HG02840 (cell line): ENCODE results near the gene GAK.

Experiments used
- ATAC-seq: cut with Tn5 transposase; IDR thresholded peaks from one replicate; pipeline ENCODE4 v1.9.1; 2021; ENCODE audit warnings: mild to moderate bottlenecking, moderate library complexity, moderate number of reproducible peaks; ENCODE audit not compliant: unreplicated experiment, low FRiP score

Gene GAK

DNA sequence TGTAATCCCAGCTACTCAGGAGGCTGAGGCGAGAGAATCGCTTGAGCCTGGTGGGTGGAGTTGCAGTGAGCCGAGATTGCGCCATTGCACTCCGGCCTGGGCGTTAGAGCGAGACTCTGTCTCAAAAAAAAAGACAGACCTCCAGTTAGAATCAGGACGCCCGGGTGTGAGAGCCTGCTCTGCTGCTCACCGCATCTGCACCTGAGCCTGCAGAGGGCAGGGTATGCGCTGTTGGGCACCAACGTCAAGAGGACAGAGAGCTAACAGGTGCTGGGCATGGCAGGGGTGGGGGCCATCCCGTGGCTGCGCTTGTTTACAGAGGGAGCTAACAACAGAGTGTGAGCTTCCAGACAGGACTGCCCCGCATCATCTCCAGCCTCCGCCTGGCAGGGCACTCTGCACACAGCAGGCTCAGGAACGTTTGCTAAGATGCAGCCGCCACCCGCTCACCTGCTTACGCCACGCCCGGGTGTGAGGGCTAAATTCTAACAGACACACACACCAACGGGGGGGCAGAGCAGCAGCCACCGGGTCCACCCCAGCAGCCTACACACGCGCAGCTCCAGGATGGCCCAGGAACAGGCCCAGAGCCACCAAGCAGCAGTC is 56.2 kb downstream of the GAK start:
- ATAC-seq, result no peak

DNA sequence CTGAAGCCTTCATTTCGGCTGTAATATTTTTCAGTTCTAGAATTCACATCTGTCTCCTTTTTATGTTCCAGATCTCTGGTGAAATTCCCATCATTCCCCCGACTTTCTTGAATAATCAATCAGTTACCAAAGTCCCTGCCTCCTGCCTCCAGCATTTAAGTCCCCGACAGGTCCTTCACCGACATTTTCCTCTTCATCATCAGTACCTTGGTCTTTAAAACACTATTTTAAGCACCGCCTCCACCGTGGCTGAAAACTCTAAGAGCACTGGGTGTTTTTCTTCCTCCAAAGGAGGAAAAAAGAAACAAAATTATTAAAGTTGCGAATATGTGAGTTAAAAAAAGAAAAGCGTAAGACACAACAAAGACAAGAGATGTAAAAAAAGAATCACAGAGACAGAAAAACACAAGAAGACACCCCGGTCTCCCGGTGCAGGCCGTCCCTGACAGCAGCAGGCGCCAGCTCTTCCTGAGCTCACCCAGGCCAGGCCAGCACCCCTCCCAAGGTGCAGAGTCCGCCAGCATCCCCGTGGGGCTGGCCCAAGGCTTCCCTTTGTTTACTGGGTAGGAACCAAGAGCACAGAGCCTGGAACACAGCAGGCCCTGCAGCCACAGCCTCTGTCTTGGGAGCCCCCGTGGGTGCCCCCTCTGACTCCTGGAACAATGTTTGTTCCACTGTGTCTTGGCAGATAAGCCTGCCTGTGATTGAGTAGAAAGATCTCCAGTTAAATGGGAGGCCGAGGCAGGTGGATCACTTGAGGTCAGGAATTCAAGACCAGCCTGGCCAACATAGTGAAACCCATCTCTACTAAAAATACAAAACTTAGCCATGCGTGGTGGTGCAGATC is 56.9 kb downstream of the GAK start:
- no peak for ATAC-seq

DNA sequence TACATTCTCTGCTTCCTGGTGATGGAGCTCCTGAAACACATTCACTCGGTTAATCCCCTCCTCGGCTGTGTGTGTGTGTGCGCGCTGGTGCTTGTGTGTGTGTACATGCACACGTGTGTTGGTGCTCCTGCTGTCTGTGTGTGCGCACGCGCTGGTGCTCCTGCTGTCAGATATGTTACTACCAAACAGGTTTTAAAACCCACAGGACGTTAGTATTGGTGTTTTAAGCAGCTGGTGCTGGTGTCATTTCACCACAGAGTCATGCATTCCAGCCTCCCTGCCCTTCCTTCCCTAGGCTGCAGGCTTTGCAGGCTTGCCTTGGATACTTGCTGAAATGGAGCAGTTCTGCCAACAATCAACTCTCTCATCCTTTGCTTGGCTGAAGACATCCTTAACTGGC is 58.1 kb downstream of the GAK start:
- no peak for ATAC-seq

DNA sequence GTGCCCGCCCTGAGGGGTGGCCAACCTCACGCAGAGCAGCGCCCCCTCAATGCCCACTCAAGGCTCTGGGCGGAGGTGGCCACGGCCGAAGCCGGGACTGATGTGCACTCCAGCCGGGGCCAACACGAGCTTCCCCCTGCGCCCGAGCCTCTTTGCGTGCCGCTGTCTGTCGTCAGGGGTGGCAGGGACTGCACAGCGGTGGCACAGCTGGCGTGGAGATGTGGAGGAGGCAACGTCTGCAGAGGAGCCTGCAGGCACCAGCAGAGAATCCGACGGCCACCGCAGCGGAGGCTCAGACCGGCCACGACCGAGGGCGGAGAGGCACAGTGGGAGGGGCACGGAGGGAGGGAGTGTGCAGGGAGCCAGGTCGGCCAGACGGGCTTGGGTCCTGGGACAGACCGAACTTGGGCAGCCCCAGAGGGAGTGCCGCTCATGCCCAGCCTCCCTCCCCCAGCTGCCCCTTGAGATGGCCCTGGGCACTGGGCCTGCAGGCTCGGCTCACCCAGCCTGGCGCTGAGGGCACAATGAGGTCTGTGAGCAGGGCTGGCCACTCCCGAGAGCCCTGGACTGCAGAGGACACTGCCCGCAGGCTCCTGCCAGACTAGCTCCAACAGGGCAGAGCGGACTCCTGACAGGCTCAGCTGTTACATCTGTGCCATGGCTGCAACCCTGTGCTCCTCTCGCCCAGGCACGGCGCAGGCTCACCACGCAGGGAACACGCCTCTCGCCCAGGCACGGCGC is 59.7 kb downstream of the GAK start:
- ATAC-seq, result no peak

DNA sequence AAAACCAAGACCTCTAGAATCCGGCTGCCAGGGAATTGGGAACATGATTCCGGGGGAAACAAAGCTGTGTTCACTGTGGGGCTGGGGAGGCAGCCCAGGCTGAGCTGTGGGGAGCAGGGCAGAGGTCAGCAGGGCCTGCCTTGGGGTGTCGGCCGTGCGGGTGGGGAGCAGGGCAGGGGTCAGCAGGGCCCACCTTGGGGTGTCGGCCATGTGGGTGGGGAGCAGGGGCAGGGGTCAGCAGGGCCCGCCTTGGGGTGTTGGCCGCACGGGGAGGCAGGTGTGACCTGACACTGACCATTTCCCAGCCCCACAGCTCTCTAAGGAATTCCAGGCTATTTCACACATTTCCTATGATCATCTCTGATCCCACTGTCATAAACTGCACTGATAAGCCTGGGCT is 60.6 kb downstream of the GAK start:
- no peak for ATAC-seq

DNA sequence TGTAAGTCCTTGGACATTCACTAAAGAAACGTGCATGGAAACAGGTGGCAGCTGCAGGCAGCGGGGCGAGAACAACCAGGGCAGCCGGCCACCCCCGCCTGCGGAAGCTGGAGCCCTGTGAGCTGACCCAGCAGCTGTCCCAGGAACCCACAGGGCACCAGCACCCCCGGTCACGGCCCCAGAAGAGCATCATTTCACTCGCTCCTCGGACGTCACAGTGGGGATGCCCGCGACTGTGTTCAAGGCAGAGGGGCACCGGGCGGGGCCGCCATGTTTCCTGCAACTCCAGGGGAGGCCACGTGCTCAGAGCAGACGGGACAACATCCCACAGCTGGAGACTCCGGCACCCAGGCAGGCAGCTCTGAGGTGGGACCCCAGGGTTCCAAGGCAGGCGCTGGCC is 61.2 kb downstream of the GAK start:
- no peak for ATAC-seq

DNA sequence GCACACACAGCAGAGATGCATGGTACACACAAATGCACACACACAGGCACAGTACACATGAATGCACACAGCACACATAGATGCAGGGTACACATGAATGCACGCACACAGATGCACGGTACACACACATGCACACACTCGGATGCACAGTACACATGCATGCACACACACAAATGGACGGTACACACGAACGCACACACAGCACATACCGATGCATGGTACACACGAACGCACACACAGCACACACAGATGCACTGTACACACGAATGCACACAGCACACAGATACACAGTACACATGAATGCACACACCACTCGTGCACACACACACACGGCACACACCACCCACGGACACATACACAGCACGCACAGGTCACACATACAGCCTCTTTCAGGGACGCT is 62.3 kb downstream of the GAK start:
- no peak for ATAC-seq

DNA sequence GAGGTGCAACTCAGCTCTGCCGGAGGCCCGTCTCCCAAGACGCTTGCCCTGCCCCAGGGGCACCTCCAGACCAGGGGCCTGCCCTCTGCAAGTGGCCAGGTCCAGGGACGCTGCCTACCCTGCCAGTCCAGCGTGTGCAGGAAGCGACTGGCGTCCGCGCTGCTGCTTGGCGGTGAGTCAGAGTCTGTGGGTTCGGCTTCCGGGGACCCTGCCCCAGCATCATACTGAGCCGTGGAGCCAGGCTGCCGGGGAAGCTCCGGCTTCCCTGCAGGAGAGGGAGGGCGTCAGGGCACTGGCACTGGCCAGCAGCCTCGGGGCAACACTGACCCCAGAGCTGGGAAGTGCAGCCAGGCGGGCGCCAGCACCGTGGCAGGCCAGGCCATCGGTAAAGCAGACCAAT is 63.7 kb downstream of the GAK start:
- no peak for ATAC-seq

DNA sequence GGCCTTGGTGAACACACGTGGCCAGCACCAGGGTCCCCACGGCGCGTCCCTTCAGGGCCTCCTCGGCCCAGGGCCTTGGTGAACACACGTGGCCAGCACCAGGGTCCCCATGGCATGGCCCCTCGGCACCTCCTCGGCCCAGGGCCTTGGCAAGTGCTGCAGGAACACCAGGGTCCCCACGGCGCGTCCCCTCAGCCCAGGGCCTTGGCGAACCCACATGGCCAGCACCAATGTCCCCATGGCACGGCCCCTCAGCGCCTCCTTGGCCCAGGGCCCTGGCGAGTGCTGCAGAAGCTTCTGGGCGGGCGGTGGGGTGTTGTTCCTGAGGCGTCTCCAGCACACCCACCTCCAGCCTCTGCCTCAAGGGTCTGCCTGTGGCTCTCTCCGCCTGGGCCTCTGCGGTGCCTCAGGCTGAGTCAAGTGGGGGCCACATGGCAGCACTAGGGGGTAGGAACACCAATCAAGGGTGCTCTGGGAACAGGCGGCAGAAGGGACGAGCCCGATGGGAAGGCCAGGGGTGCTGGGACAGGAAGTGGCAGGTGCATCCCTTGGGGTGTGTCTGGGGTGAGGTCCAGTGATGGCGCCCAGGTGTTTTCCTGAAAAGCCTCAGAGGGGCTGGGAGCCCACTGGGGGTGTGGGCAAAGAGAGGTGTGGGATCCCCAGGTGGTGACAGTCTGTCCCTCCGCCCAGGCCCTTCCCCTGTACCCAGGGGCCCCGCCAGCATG is 64.4 kb downstream of the GAK start:
- ATAC-seq, result no peak

DNA sequence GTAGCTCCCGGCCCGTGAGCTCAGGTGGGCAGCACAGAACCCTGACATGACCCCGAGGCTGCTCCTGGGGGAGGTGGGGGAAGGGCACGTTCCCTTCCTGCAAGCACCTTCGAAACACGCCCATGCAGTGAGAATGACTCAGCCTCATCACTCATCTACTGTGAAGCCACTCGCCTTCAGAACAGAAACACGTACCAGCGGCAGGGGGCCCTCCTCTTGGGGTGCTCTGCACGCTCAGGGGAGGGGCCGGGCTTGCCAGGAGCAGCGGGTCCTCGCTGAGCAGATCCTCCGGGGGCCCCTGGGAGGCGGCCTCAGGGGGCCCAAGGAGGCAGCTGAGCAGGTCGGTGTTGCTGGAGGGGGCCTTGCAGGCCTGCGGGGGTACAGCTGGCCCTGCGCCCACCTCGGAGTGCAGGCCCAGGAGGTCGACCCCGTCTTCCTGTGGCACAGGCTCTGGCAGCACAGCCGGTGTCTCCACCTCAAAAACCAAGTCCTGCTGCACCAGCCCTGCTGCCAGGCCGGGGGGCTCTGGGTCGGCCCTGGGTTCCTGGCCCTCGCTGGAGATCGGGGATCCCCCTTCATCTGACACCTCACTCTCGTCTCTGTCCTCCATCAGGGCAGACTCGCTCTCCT is 65.2 kb downstream of the GAK start:
- ATAC-seq, result no peak

DNA sequence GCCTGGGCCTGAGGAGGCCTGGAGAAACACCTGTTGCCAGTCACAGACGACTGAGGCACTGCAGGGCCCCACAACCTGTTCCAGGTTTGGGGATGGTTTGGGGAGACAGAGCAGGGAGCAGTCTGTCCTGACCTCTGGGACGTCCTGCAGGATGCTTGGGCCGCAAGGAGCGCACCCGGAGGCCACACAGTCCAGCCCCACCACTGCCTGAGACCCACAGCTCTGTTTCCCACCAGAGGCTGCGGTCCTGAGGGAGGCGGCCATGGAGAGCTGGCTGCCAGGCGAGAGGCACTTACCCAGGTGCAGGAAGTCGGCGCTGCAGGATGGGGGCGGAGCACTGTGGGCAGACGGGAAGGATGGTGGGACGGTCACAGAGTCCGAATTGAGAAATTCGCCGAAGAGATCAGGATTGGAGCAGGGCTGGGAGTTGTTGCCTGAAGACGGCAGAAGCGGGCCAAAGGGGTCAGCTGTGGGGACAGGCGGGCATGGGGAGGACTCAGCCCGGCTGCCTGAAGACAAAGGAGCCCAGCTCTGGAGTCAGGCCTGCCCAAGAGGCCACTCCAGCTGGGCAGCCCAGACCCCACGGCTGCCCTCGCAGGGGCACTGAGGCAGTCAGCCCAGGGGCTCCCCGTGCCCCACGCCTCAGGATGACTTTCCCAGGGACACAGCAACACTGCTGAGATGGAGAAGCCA is 65.9 kb downstream of the GAK start:
- no peak for ATAC-seq

DNA sequence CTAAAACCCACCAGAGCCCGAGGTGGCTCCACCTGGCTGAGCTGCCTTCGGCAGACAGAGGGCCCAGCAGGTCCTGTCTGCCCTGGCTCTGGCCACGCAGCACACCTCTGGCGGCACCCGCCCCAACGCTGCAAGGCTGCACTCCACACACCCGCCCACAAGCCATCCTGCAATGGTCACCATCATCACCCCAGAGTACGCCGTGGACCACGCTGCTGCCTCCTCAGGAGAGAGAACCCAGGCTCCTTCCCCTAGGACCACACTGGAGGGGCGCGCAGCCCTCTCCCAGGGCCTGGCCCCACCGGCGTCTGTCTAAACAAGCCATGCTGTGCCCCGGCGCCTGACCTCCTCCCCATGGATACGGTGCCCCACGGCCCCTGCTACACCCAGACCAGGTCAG is 66.5 kb downstream of the GAK start:
- ATAC-seq, result no peak

DNA sequence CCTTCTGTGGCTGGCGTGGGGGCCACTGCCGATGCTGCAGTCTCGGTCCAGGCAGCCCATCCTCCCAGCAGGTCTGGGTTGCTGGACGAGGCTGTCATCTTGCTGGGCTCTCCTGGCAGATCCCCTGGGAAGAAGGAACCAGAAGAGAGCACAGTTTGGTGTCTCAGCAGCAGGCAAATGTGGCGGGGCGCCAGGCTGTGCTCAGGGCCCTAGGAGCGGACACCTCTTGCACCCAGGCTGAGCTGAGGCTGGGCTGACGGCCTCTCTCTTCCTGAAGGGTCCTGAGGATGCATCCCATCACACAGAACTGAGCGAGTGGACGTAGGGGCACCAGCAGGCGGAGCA is 67.0 kb downstream of the GAK start:
- ATAC-seq, result no peak

DNA sequence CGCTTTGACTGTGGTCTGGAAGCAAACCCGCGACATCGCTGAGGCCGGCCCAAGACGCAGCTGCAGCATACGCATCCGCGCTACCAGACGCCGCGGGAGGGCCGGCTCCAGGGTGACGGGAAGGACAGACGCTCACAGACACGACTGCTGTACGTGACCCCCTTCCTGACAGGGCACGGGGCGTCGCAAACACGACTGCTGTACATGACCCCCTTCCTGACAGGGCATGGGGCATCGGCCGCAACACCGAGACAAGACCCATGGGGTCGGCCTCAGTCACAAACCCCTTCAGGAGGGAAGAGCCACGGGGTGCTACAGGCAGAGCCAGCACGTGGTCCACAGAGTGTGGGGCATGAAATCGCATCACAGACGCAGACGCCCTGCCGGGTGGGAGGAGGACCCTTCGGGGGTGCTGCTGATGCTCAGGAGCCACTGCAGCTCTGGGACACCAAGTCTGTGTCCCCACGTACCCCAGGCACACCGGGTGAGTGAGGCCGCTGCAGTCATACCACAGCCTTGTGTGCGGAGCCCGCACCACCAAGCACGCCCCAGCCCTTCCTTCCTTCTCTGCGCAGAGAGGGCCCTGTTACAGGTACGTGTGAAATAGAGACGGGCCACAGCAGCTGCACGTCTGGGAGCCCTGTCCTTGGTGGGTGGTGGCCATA is 67.5 kb downstream of the GAK start:
- no peak for ATAC-seq

DNA sequence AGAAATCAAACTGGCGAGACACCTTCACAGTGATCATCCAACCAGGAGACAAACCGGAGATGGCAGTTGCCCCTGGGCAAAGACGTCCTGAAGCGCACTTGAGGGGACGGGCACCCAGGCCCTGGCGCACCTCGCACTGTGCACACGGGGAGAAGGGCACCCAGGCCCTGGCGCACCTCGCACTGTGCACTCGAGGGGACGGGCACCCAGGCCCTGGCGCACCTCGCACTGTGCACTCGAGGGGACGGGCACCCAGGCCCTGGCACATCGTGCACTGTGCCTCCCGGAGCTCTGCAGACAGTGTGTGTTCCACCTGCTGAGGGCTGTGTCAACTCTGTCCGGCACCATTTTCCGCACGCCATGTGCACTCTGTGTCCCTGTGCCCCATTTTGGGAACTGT is 71.6 kb downstream of the GAK start:
- ATAC-seq, result no peak

DNA sequence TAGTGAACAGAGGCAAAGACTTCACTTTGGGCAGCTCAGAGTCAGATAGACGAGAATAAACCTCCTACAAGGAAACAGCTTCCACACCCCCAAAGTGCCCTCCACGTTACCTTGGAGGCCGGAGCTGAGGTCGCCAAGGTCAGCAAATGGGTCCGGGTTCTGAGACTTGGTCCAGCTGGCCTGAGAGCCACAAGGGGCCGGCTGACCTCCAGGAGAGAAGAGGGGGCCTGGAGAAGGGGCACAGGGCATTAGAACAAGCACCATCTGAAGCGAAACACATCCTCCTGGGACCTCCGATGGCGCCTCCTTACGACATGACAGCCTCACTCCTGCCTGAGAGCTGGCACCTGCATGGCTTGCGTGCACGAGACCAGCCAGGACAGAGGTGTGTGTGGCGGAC is 72.6 kb downstream of the GAK start:
- ATAC-seq, result no peak

DNA sequence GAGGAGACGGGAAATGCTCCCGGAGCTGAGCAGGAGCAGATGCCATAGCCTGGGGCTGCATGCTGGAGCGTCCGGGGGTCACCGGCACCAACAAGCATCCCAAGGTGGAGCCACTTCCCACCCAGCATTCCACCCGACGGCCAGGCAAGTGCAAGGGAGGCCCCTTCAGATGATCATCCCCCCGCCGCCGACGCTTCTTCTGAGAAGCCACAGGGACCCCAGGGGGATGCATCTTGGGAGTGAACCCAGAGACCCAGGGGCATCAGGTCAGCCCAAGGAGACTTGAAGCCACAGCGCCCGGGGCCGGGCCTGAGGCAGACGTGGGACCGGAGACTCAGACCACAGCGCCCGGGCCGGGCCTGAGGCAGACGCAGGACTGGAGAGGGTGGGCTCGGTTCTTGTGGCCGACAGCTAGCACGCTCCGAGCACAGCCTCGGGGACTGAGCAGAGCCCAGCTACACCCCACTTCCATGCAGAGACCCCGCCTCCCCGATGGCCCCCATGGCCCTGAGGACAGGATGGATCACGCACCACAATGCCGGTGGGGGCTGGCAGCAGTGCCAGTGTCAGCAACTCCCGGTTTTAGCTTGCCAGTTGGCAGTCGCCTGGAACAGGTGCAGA is 73.2 kb downstream of the GAK start:
- ATAC-seq, result no peak

DNA sequence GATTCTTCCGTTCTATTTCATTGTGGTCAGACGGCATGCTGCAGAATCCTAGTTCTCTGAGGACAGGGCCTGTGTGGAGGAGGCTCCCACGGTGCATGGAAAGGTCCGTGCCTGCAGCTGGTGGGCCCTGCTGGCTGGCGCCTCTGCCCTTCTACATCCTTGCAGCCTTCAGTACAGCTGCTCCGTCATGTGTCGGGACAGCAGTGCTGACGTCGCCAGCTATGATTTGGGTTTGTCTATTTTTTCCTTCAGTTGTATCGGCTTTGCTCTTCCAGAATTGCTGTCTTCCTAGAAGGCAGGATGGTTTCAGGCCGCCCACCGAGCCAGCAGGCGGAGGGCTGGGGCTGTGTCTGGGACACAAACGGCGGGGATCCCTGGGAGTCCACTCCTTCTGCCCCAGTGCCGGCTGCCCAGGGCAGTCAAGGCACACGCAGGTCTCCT is 74.1 kb downstream of the GAK start:
- no peak for ATAC-seq

DNA sequence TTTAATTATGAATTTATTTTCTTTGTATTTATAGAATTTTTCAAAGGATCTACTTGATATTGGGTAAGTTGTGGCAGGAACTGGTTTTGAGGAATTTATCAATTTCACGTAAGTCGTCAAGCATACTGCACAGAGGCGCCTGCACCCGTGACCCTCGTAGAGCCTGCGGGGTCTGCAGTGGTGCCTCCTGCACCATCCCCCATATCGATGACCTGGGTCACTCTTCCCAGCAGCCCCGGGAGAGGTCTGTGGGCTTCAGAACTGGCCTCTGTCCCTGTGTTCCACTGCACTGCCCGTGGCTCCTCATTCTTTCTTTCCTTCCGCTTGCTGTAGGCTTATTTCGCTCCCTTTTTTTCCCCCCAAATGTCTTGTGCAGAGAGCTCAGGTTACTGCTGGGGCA is 74.7 kb downstream of the GAK start:
- no peak for ATAC-seq
